ENCODE measurements around the gene JCAD. TPM values are rescaled to one million over a fixed set of nuclear protein-coding genes. Genes with fewer than 3 reads are reported as not detected.
"Not testable (repeated sequence)": the region's sequence is repeated elsewhere in the genome, so short reads cannot be mapped to it uniquely, and the experiment has no call there.

Gene JCAD, protein sequence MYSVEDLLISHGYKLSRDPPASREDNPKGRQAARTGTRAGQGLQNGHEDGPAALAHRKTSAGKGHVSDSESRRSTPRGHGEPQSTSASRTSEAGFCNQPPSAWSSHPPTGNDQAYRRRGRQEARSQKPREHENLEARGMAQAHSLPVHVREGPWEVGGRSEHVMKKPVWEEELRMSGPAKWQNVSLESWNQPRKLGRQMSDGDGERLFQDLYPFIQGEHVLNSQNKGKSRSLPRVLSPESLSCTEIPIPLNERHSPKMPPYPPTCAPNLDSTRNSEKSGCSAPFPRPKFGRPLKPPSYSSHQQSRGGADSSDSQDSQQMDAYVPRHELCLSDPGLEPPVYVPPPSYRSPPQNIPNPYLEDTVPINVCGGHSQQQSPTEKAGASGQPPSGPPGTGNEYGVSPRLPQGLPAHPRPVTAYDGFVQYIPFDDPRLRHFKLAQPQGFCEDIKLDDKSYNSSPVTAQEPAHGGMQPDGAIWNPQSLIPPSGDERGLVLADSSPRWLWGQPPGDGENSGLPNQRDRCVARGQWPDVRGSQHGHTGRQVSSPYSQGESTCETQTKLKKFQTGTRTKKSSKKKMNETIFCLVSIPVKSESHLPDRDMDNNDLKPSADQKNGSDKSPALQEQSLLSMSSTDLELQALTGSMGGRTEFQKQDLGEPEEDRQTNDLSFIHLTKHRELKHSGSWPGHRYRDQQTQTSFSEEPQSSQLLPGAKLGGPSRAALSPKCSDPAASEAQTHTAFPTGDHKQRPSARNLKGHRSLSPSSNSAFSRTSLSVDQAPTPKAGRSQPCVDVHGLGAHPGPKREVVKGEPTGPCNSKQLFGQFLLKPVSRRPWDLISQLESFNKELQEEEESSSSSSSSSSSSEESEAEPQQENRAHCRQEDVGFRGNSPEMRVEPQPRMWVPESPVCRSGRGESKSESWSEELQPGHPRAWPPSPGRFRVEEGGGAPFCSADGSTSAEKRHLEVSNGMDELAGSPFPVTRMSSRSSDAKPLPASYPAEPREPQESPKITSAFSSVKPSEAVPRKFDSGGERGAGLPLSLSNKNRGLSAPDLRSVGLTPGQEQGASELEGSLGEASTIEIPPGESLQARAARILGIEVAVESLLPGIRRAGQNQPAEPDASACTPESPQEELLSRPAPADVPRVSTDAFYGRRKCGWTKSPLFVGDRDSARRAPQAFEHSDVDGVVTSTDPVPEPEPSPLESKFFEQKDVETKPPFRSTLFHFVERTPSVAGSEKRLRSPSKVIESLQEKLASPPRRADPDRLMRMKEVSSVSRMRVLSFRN (N-terminal part only)
- polyA plus RNA-seq, result 8.6 TPM
- long read RNA-seq, donor 1, result 0 reads
- long read RNA-seq, donor 2, full-length matches to known transcripts, result 1 of 1 reads
- long read RNA-seq, donor 2, partial matches to known transcripts, result 0 of 1 reads
- long read RNA-seq, donor 2, other reads (novel, unspliced or antisense), result 0 of 1 reads
- long read RNA-seq, donor 3, result 0 reads
- long read RNA-seq, donor 4, result 0 reads
- long read RNA-seq, donor 5, full-length matches to known transcripts, result 3 of 3 reads
- long read RNA-seq, donor 5, partial matches to known transcripts, result 0 of 3 reads
- long read RNA-seq, donor 5, other reads (novel, unspliced or antisense), result 0 of 3 reads
- long read RNA-seq, donor 6, result 0 reads
- long read RNA-seq, donor 7, full-length matches to known transcripts, result 1 of 6 reads
- long read RNA-seq, donor 7, partial matches to known transcripts, result 5 of 6 reads
- long read RNA-seq, donor 7, other reads (novel, unspliced or antisense), result 0 of 6 reads
- long read RNA-seq, donor 8, result 0 reads
- long read RNA-seq, donor 9, result 0 reads
- long read RNA-seq, donor 10, result 0 reads
- long read RNA-seq, donor 11, result 0 reads

DNA sequence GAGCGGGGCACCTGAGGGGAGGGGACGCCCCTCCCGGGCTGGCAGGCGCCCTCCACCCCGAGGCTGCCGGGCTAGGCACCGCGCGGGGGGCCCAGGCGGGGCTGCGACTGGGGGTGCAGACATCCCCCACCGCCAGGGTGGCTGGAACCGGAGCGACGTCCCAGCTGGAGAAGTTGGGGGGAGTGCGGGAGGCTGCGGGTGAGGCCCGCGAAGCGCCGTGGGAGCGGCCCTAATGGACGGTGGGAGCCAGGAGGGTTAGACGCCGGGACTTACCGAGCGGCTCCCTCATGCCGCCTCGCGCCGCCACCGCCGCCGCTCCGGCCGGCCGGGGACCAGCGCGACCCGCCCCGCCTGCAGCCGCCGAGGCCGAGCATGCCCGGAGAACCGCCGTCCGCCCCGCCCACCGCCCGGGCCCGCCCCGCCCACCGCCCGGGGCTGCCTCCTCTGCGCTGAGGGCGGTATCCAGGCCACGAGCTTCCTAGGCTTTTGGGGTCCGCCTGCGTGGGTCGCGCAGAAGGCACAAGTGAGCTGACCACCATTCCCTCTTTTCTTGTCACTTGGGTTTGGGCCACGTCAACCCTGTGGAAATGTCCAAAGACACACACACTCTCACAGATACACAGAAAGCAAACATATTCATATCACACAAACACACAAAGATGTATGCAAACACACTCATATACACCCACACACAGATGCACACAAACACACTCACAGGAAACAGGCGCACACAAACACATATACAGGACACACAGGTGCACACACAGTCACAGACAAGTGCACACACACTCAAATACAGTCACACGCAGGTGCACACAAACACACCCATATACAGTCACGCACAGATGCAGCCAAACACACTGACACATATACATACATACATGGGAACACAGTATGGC lies at the start of gene JCAD:
Gene JCAD (minus strand): TSS at position 378 of the 899 bp plus-strand sequence. CDS start 11,774 bp downstream, outside the sequence.
- H3K4me1 ChIP-seq (ENCODE audit: control insufficient read depth, insufficient read depth, low read length), result no peaks in the 10 kb centered on the region
- DNase-seq, result peak in 1 of 2 donors; percentile 49
- H3K27me3 ChIP-seq (ENCODE audit: control insufficient read depth, insufficient read depth, low read length), result peaks cover 48% of the 10 kb centered on the region
- H3K36me3 ChIP-seq (ENCODE audit: control insufficient read depth, insufficient read depth, low read length), result no peaks in the 10 kb centered on the region
- H3K4me3 ChIP-seq (ENCODE audit: low read length), result peak within 1 kb of the TSS; percentile 48
- no peak within 1 kb of the TSS for H3K27ac ChIP-seq (ENCODE audit: low read length)
- no peaks in the 10 kb centered on the region for H3K9me3 ChIP-seq (ENCODE audit: control insufficient read depth, low read depth, low read length)
- no CpG with 5 or more reads among the region's 66 CpGs for WGBS (ENCODE audit: insufficient coverage, low lambda C conversion rate)

DNA sequence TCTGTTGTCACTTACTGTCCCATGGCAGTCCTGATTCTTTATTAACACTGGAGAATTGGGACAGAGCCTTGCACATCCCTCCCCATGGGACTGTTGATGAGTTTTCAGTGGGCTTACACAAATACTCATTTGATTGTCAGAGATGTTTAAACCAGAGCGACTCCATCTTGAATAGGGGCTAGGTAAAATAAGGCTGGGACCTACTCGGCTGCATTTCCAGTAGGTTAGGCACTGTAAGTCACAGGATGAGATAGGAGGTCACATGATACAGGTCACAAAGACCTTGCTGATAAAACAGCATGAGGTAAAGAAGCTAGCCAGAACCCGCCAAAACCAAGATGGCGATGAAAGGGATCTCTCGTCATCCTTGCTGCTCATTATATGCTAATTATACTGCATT lies 47.6 kb upstream of the JCAD start:
- no CpG with 5 or more reads among the region's 5 CpGs for WGBS (ENCODE audit: insufficient coverage, low lambda C conversion rate)

DNA sequence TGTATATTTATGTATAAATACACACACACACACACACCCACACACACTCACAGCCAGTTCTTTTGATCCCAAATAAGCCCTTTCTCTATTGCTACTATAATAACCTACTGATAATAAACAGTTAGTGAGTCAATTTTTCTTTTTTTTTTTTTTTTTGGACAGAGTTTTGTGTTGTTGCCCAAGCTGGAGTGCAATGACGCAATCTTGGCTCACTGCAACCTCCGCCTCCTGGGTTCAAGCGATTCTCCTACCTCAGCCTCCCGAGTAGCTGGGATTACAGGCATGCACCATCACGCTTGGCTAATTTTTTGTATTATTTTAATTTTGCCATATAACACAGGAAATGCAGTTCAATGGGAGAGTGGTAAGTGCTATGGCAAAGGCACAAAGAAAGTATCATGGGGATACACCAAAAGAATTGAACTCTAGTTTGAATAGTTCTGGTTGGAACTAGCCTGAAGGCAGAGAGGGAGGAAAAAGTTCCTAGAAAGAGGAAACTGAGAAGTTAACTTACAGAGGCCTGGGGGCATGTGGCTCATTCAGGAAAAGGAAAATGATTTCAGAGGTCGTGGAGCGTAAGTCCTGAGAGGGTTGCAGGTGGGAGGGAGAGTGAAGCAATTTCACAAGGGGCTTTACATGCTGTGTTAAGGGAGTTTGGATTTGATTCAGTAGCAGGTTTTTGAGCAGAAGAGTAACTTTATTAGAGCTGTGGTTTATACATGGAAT lies 44.4 kb upstream of the JCAD start:
- no peak for DNase-seq
- H3K27ac ChIP-seq (ENCODE audit: low read length), result no peak overlapping the region
- H3K9me3 ChIP-seq (ENCODE audit: control insufficient read depth, low read depth, low read length), result no peaks in the 10 kb centered on the region
- H3K4me3 ChIP-seq (ENCODE audit: low read length), result no peak overlapping the region
- H3K27me3 ChIP-seq (ENCODE audit: control insufficient read depth, insufficient read depth, low read length), result no peaks in the 10 kb centered on the region
- no peaks in the 10 kb centered on the region for H3K4me1 ChIP-seq (ENCODE audit: control insufficient read depth, insufficient read depth, low read length)
- 100% methylated on average over 1 of the region's 7 CpGs for WGBS (ENCODE audit: insufficient coverage, low lambda C conversion rate)
- no peaks in the 10 kb centered on the region for H3K36me3 ChIP-seq (ENCODE audit: control insufficient read depth, insufficient read depth, low read length)

More for the DNA sequence above, 47.6 kb upstream of the JCAD start:
- H3K4me3 ChIP-seq (ENCODE audit: low read length), result no peak overlapping the region
- no peaks in the 10 kb centered on the region for H3K36me3 ChIP-seq (ENCODE audit: control insufficient read depth, insufficient read depth, low read length)
- no peaks in the 10 kb centered on the region for H3K9me3 ChIP-seq (ENCODE audit: control insufficient read depth, low read depth, low read length)
- no peaks in the 10 kb centered on the region for H3K4me1 ChIP-seq (ENCODE audit: control insufficient read depth, insufficient read depth, low read length)
- no peak for DNase-seq
- no peak overlapping the region for H3K27ac ChIP-seq (ENCODE audit: low read length)
- no peaks in the 10 kb centered on the region for H3K27me3 ChIP-seq (ENCODE audit: control insufficient read depth, insufficient read depth, low read length)

DNA sequence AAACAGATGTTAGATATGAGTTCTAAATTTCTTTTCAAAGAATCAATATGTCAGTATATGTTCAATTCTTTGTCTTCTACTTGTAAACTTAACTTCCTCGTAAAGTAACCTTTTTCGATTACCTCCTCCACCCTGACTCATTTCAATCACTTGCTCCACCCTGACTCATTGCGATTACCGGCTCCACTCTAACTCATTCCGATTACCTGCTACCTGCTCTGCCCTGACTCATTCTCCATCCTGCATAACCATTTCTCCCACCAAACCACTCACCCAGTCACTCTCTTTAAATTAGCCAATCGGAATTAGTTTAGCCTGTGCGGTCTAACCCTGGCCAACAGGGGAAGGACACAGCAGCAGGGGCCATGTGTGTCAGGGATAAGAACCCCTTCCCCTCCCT lies 40.3 kb upstream of the JCAD start:
- H3K4me3 ChIP-seq (ENCODE audit: low read length); H3K4me1 ChIP-seq (ENCODE audit: control insufficient read depth, insufficient read depth, low read length); H3K27ac ChIP-seq (ENCODE audit: low read length); H3K27me3 ChIP-seq (ENCODE audit: control insufficient read depth, insufficient read depth, low read length); H3K36me3 ChIP-seq (ENCODE audit: control insufficient read depth, insufficient read depth, low read length); H3K9me3 ChIP-seq (ENCODE audit: control insufficient read depth, low read depth, low read length); DNase-seq: not testable (repeated sequence)
- WGBS (ENCODE audit: insufficient coverage, low lambda C conversion rate), result 92% methylated on average over 6 of the region's 7 CpGs

DNA sequence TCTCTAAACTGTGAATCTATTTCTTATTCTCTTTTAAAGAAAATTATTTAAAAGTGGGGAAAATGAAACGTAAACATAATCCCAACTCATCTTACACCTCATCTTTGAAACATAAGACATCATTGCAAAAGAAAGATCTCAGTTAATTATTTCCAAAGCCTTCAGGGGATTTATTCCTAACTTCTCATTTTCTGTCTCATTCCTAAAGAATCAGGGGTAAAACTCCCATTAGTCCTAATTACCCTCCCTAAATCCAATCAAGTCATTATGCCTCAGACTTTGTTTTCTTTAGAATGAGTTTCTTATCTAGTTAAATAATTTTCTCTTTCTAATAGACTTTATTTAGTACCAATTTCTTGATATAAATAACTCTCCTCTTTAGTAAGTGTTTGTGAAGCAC lies 39.7 kb upstream of the JCAD start:
- Histone ChIP-seq H3K4me3 (ENCODE audit: low read length) (no peak overlapping the region), H3K36me3 (ENCODE audit: control insufficient read depth, insufficient read depth, low read length) (no peaks in the 10 kb centered on the region), H3K27ac (ENCODE audit: low read length) (no peak overlapping the region), H3K9me3 (ENCODE audit: control insufficient read depth, low read depth, low read length) (no peaks in the 10 kb centered on the region), H3K27me3 (ENCODE audit: control insufficient read depth, insufficient read depth, low read length) (no peaks in the 10 kb centered on the region), H3K4me1 (ENCODE audit: control insufficient read depth, insufficient read depth, low read length) (no peaks in the 10 kb centered on the region)
- no peak for DNase-seq
- WGBS (ENCODE audit: insufficient coverage, low lambda C conversion rate), result 80% methylated on average over 1 of the region's 1 CpG

DNA sequence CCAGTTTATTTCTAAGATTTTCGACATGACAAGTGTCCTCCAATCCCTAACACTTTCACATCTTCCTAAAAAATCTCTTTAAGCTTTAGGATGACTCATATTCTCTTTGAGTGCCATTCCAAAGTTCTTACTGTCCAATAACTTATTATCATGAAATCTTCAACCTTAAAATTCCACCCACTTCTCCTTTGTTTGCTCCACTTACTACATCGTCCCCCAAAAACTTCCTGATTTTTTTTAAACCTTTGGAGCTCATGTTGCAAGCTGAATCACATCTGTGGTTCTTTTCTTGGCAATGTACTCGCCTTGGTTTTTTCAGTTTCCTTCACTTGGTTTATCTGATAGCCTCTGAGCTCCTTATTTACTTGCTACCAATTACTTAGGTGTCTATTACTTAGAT lies 39.2 kb upstream of the JCAD start:
- no peaks in the 10 kb centered on the region for H3K27me3 ChIP-seq (ENCODE audit: control insufficient read depth, insufficient read depth, low read length)
- DNase-seq, result no peak
- H3K27ac ChIP-seq (ENCODE audit: low read length), result no peak overlapping the region
- no peaks in the 10 kb centered on the region for H3K9me3 ChIP-seq (ENCODE audit: control insufficient read depth, low read depth, low read length)
- no peaks in the 10 kb centered on the region for H3K4me1 ChIP-seq (ENCODE audit: control insufficient read depth, insufficient read depth, low read length)
- H3K4me3 ChIP-seq (ENCODE audit: low read length), result no peak overlapping the region
- WGBS (ENCODE audit: insufficient coverage, low lambda C conversion rate), result 63% methylated on average over 3 of the region's 3 CpGs
- no peaks in the 10 kb centered on the region for H3K36me3 ChIP-seq (ENCODE audit: control insufficient read depth, insufficient read depth, low read length)

DNA sequence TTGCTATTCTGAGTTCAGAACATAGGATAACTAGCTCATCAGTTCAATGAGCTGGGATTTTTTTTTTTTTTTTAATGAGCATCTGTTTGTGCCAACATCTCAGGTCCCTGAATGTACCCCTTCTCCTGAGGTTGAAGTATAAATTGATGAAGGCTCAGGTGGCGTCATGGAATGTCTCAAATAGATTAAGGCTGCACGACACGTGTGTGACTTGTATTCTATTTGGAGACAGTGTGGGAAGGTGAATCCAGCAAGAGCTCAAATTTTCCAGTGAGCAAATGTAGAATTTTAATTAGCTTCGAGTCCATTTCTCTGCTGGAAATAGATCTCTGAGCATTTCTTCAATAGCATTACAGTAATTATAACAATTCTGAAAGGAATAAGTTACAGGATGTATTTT lies 37.2 kb upstream of the JCAD start:
- 100% methylated on average over 1 of the region's 4 CpGs for WGBS (ENCODE audit: insufficient coverage, low lambda C conversion rate)
- Histone ChIP-seq H3K27me3 (ENCODE audit: control insufficient read depth, insufficient read depth, low read length) (no peaks in the 10 kb centered on the region), H3K36me3 (ENCODE audit: control insufficient read depth, insufficient read depth, low read length) (no peaks in the 10 kb centered on the region), H3K4me1 (ENCODE audit: control insufficient read depth, insufficient read depth, low read length) (no peaks in the 10 kb centered on the region), H3K9me3 (ENCODE audit: control insufficient read depth, low read depth, low read length) (no peaks in the 10 kb centered on the region), H3K27ac (ENCODE audit: low read length) (no peak overlapping the region), H3K4me3 (ENCODE audit: low read length) (no peak overlapping the region)
- no peak for DNase-seq

DNA sequence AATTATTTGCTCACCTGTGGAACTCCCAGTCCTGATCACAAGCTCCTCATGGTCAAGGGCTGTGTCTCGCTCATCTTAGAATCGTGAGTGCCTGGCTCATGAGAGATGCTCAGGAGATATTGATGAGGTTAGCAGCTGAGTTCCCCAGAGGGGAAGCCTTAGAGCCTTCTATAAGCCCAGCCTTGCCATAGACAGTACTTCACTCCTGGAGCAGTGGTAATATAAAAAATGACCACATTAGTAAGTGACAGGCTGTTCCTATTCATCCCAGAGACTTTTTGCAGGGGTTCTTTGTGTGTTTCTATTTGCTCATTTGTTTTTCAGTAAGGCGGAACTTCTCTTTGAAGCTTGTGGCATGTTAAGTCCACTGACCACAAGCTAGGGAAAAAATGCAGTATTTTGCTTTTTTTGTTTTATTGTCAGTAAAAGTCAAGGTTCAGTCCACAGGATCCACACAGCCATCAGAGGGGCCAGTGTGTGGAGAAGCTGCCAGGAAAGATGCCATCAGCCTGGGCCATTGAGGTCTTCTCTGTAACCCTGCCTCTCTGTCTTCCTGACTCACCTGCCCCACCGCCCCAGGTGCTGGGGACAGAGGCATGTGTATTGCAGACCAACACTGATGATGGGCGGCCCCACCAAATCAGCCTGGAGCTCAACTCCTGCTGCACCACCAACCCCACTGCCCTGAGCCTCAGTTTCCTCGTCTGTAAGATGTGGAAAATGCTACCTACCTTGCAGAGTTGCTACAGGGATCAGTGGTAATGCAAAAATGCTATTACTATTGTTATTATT lies 36.4 kb upstream of the JCAD start:
- no peak for DNase-seq
- no peaks in the 10 kb centered on the region for H3K4me1 ChIP-seq (ENCODE audit: control insufficient read depth, insufficient read depth, low read length)
- H3K27me3 ChIP-seq (ENCODE audit: control insufficient read depth, insufficient read depth, low read length), result no peaks in the 10 kb centered on the region
- H3K27ac ChIP-seq (ENCODE audit: low read length), result no peak overlapping the region
- H3K36me3 ChIP-seq (ENCODE audit: control insufficient read depth, insufficient read depth, low read length), result no peaks in the 10 kb centered on the region
- no peaks in the 10 kb centered on the region for H3K9me3 ChIP-seq (ENCODE audit: control insufficient read depth, low read depth, low read length)
- WGBS (ENCODE audit: insufficient coverage, low lambda C conversion rate), result no CpG with 5 or more reads among the region's 6 CpGs
- no peak overlapping the region for H3K4me3 ChIP-seq (ENCODE audit: low read length)
